ENCODE results near the gene SLC19A2.

Gene SLC19A2

GRCh38 chr1:169485431-169486280 is at the start of gene SLC19A2:
Gene SLC19A2, minus strand, starts transcription at chr1:169485944. Its CDS starts 178 bp downstream, at chr1:169485766.
- TF ChIP-seq GATA3 (IDR thresholded peaks at IDR 0.05; ENCODE audit: low read depth, low read length) (no peak), GATA2 (IDR thresholded peaks at IDR 0.05; ENCODE audit: low read depth, low read length) (no peak)

- TF ChIP-seq GATA3 (IDR thresholded peaks at IDR 0.05; ENCODE audit: low read depth, low read length) (no peak), GATA2 (IDR thresholded peaks at IDR 0.05; ENCODE audit: low read depth, low read length) (no peak)
Measured at GRCh38 chr1:169534653-169535052, 48.9 kb upstream of the SLC19A2 start.

- no peak for TF ChIP-seq GATA3 (IDR thresholded peaks at IDR 0.05; ENCODE audit: low read depth, low read length)
- TF ChIP-seq GATA2 (IDR thresholded peaks at IDR 0.05; ENCODE audit: low read depth, low read length): no peak
Measured at GRCh38 chr1:169530448-169530847, 44.7 kb upstream of the SLC19A2 start.

GRCh38 chr1:169529068-169529642 is 43.4 kb upstream of the SLC19A2 start:
- peak; percentile 31; the same call in 1 of the 2 replicates for TF ChIP-seq GATA2 (IDR thresholded peaks at IDR 0.05; ENCODE audit: low read depth, low read length)
- TF ChIP-seq GATA3 (IDR thresholded peaks at IDR 0.05; ENCODE audit: low read depth, low read length): no peak

- no peak for TF ChIP-seq GATA2 (IDR thresholded peaks at IDR 0.05; ENCODE audit: low read depth, low read length)
- TF ChIP-seq GATA3 (IDR thresholded peaks at IDR 0.05; ENCODE audit: low read depth, low read length): no peak
Measured at GRCh38 chr1:169528215-169529067, 42.7 kb upstream of the SLC19A2 start.

GRCh38 chr1:169527451-169528214 is 41.9 kb upstream of the SLC19A2 start:
- TF ChIP-seq GATA2 (IDR thresholded peaks at IDR 0.05; ENCODE audit: low read depth, low read length): no peak
- no peak for TF ChIP-seq GATA3 (IDR thresholded peaks at IDR 0.05; ENCODE audit: low read depth, low read length)

GRCh38 chr1:169527001-169527400 is 41.3 kb upstream of the SLC19A2 start:
- no peak for TF ChIP-seq GATA2 (IDR thresholded peaks at IDR 0.05; ENCODE audit: low read depth, low read length)
- TF ChIP-seq GATA3 (IDR thresholded peaks at IDR 0.05; ENCODE audit: low read depth, low read length): no peak

- TF ChIP-seq GATA2 (IDR thresholded peaks at IDR 0.05; ENCODE audit: low read depth, low read length): no peak
- no peak for TF ChIP-seq GATA3 (IDR thresholded peaks at IDR 0.05; ENCODE audit: low read depth, low read length)
Measured at GRCh38 chr1:169526120-169526832, 40.5 kb upstream of the SLC19A2 start.

GRCh38 chr1:169525391-169525790 is 39.6 kb upstream of the SLC19A2 start:
- TF ChIP-seq GATA2 (IDR thresholded peaks at IDR 0.05; ENCODE audit: low read depth, low read length) (no peak), GATA3 (IDR thresholded peaks at IDR 0.05; ENCODE audit: low read depth, low read length) (no peak)

GRCh38 chr1:169523904-169524303 is 38.2 kb upstream of the SLC19A2 start:
- TF ChIP-seq GATA3 (IDR thresholded peaks at IDR 0.05; ENCODE audit: low read depth, low read length) (no peak), GATA2 (IDR thresholded peaks at IDR 0.05; ENCODE audit: low read depth, low read length) (no peak)

GRCh38 chr1:169521226-169521625 is 35.5 kb upstream of the SLC19A2 start:
- no peak for TF ChIP-seq GATA2 (IDR thresholded peaks at IDR 0.05; ENCODE audit: low read depth, low read length)
- no peak for TF ChIP-seq GATA3 (IDR thresholded peaks at IDR 0.05; ENCODE audit: low read depth, low read length)

GRCh38 chr1:169517558-169518186 is 31.9 kb upstream of the SLC19A2 start:
- no peak for TF ChIP-seq GATA3 (IDR thresholded peaks at IDR 0.05; ENCODE audit: low read depth, low read length)
- TF ChIP-seq GATA2 (IDR thresholded peaks at IDR 0.05; ENCODE audit: low read depth, low read length): no peak

All from SH-SY5Y (cell line).